H9 (cell line): Measurements from ENCODE around the gene ADGRD1. TPM values are rescaled to one million over a fixed set of nuclear protein-coding genes. Genes with fewer than 3 reads are reported as not detected.

Source experiments
- DNase-seq: peaks from one replicate; pipeline ENCODE4 v3.0.0-alpha.2; 2017
- H2AFZ ChIP-seq: one replicate; pipeline ENCODE4 v1.6.1; 2013; ENCODE audit warnings: mild to moderate bottlenecking, low read length, control low read depth, moderate library complexity
- H2AK5ac ChIP-seq: 2 replicates; pipeline ENCODE4 v1.6.1; 2013; ENCODE audit warnings: low read length, control low read depth, mixed read lengths; ENCODE audit not compliant: insufficient read length
- H2BK120ac ChIP-seq: one replicate; pipeline ENCODE4 v1.6.1; 2013; ENCODE audit warnings: low read depth, mild to moderate bottlenecking, low read length, control low read depth, inconsistent platforms; ENCODE audit not compliant: poor library complexity, severe bottlenecking
- H2BK12ac ChIP-seq: 2 replicates; pipeline ENCODE4 v1.6.1; 2013; ENCODE audit warnings: low read length, control low read depth, mixed read lengths, low read depth; ENCODE audit not compliant: insufficient read length
- H2BK15ac ChIP-seq: 2 replicates; pipeline ENCODE4 v1.6.1; 2013; ENCODE audit warnings: low read depth, low read length, control low read depth
- H2BK20ac ChIP-seq: one replicate; pipeline ENCODE4 v1.6.1; 2013; ENCODE audit warnings: low read depth, mild to moderate bottlenecking, low read length, control low read depth, inconsistent platforms; ENCODE audit not compliant: poor library complexity, severe bottlenecking
- H2BK5ac ChIP-seq: 2 replicates; pipeline ENCODE4 v1.6.1; 2013; ENCODE audit warnings: low read length, control low read depth, mixed read lengths; ENCODE audit not compliant: insufficient read length
- H3K14ac ChIP-seq: 2 replicates; pipeline ENCODE4 v1.6.1; 2013; ENCODE audit warnings: low read length, control low read depth; ENCODE audit not compliant: insufficient read depth
- H3K18ac ChIP-seq: 2 replicates; pipeline ENCODE4 v1.6.1; 2013; ENCODE audit warnings: low read depth, mild to moderate bottlenecking, mixed read lengths, low read length, control low read depth; ENCODE audit not compliant: insufficient read length
- H3K23ac ChIP-seq: 2 replicates; pipeline ENCODE4 v1.6.1; 2013; ENCODE audit warnings: low read length, control low read depth, mixed read lengths, low read depth; ENCODE audit not compliant: insufficient read length
- H3K23me2 ChIP-seq: 2 replicates; pipeline ENCODE4 v1.6.1; 2013; ENCODE audit warnings: low read depth, mild to moderate bottlenecking, mixed read lengths, low read length, control low read depth; ENCODE audit not compliant: insufficient read length, poor library complexity, severe bottlenecking
- H3K27ac ChIP-seq: 2 replicates; pipeline ENCODE4 v1.5.1; 2013; ENCODE audit warnings: low read length, control low read depth, mixed read lengths, low read depth; ENCODE audit not compliant: insufficient read length
- H3K27me3 ChIP-seq: 2 replicates; pipeline ENCODE4 v1.6.1; 2013; ENCODE audit warnings: low read length, control low read depth, inconsistent platforms; ENCODE audit not compliant: insufficient read depth
- H3K4ac ChIP-seq: 2 replicates; pipeline ENCODE4 v1.6.1; 2013; ENCODE audit warnings: low read depth, mild to moderate bottlenecking, control low read depth, inconsistent platforms, low read length, moderate library complexity
- H3K4me1 ChIP-seq: 2 replicates; pipeline ENCODE4 v1.6.1; 2013; ENCODE audit warnings: low read length, control low read depth, inconsistent platforms; ENCODE audit not compliant: insufficient read depth
- H3K4me2 ChIP-seq: 2 replicates; pipeline ENCODE4 v1.6.1; 2013; ENCODE audit warnings: low read length, control low read depth, mixed read lengths; ENCODE audit not compliant: insufficient read length, insufficient read depth
- H3K56ac ChIP-seq: 2 replicates; pipeline ENCODE4 v1.6.1; 2013; ENCODE audit warnings: low read depth, mild to moderate bottlenecking, mixed read lengths, low read length, control low read depth; ENCODE audit not compliant: insufficient read length
- H3K79me1 ChIP-seq: 2 replicates; pipeline ENCODE4 v1.6.1; 2013; ENCODE audit warnings: low read depth, mild to moderate bottlenecking, moderate library complexity, low read length, control low read depth, inconsistent platforms; ENCODE audit not compliant: insufficient read depth, poor library complexity, severe bottlenecking
- H3K79me2 ChIP-seq: 2 replicates; pipeline ENCODE4 v1.6.1; 2013; ENCODE audit warnings: low read length, control low read depth, inconsistent platforms; ENCODE audit not compliant: insufficient read depth
- H3K9ac ChIP-seq: 2 replicates; pipeline ENCODE4 v1.6.1; 2013; ENCODE audit warnings: low read length, control low read depth, mixed read lengths; ENCODE audit not compliant: insufficient read length; ENCODE audit errors: extremely low read depth
- H3K9me3 ChIP-seq: one replicate; pipeline ENCODE4 v1.6.1; 2013; ENCODE audit warnings: low read depth, low read length, inconsistent platforms; ENCODE audit not compliant: control insufficient read depth
- H3T11ph ChIP-seq: one replicate; pipeline ENCODE4 v1.6.1; 2013; ENCODE audit warnings: mild to moderate bottlenecking, low read length, control low read depth, inconsistent platforms
- H4K20me1 ChIP-seq: one replicate; pipeline ENCODE4 v1.6.1; 2013; ENCODE audit not compliant: control insufficient read depth, insufficient read length, insufficient read depth
- H4K5ac ChIP-seq: 2 replicates; pipeline ENCODE4 v1.6.1; 2013; ENCODE audit warnings: low read depth, mild to moderate bottlenecking, mixed read lengths, low read length, control low read depth; ENCODE audit not compliant: insufficient read length
- H4K8ac ChIP-seq: replicated peaks from 2 replicates; pipeline ENCODE4 v1.6.1; 2013; ENCODE audit warnings: low read length, control low read depth, mixed read lengths, low read depth; ENCODE audit not compliant: insufficient read length
- H4K91ac ChIP-seq: 2 replicates; pipeline ENCODE4 v1.6.1; 2013; ENCODE audit warnings: low read depth, mild to moderate bottlenecking, moderate library complexity, mixed read lengths, low read length, control low read depth; ENCODE audit not compliant: insufficient read length
- H3K27ac Mint-ChIP-seq, 3 experiments: 2 replicates in 2 of 3; 3 replicates in 1 of 3; pipeline ENCODE4 v1.8.0; 2020 to 2021; ENCODE audit warnings: mixed read lengths in 3 of 3, mild to moderate bottlenecking in 1 of 3, moderate library complexity in 1 of 3
- H3K27me3 Mint-ChIP-seq: 2 replicates; pipeline ENCODE4 v1.8.0; 2021; ENCODE audit warnings: low read depth, mild to moderate bottlenecking, moderate library complexity, mixed read lengths
- H3K36me3 Mint-ChIP-seq, 3 experiments: 2 replicates in 2 of 3; 3 replicates in 1 of 3; pipeline ENCODE4 v1.8.0; 2020 to 2021; ENCODE audit warnings: low read depth in 3 of 3, mixed read lengths in 3 of 3; ENCODE audit not compliant: insufficient read depth in 1 of 3
- H3K4me1 Mint-ChIP-seq, 2 experiments: 2 replicates each; pipeline ENCODE4 v1.8.0; 2020; ENCODE audit warnings: mixed read lengths in 2 of 2
- H3K4me3 Mint-ChIP-seq, 2 experiments: 2 replicates in 1 of 2; 3 replicates in 1 of 2; pipeline ENCODE4 v1.8.0; 2020 to 2021; ENCODE audit warnings: mild to moderate bottlenecking in 2 of 2, mixed read lengths in 2 of 2, moderate library complexity in 1 of 2
- H3K9me3 Mint-ChIP-seq, 2 experiments: 2 replicates in 1 of 2; 3 replicates in 1 of 2; pipeline ENCODE4 v1.8.0; 2020; ENCODE audit warnings: mild to moderate bottlenecking in 2 of 2, mixed read lengths in 2 of 2, moderate library complexity in 1 of 2
- total RNA-seq: library from RNA; stranded (reverse); gene quantifications from 2 replicates; pipeline ENCODE4 v1.2.1, GENCODE V29; 2021
- TF ChIP-seq, protein P1 (sequence below): fragments of 200-600 bp; sonication (generic); conservative IDR thresholded peaks from 3 replicates; pipeline ENCODE4 v1.8.0; 2021; ENCODE audit warnings: antibody characterized with exemption, mild to moderate bottlenecking

The ADGRD1 gene
- total RNA-seq, 1 experiment from 2014 or later, result 0.52 TPM

DNA sequence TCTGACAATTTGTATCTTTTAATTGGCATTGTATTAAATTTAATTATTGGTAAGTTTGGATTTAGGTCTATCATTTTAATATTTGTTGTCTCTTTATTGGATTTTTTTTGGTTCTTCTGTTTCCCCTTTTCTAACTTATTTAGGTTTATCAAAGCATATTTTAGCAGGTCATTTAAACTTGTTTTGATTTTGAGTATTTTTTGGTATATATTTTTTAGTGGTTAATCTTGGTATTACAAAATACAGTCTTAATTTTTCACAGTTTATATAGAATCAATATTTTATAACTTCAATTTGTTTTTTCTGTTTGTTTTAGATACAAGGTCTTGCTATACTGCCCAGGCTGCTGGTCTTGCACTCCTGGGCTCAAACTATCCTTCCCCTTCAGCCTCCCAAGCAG is 15.5 kb upstream of the ADGRD1 start:
- no peak overlapping the region for H3K9ac ChIP-seq
- no peaks in the 10 kb centered on the region for H3K9me3 ChIP-seq
- H3K23me2 ChIP-seq, result no peaks in the 10 kb centered on the region
- no peak overlapping the region for H3K14ac ChIP-seq
- Mint-ChIP-seq H3K27me3 (peaks cover 6% of the 10 kb centered on the region), H3K4me1 (peaks cover 2% of the 10 kb centered on the region in 2 experiments; a peak in 1 of 4 replicates), H3K4me3 (no peak overlapping the region), H3K36me3 (peaks cover 0 to 9% (median 3%) of the 10 kb centered on the region in 3 experiments; a peak in 4 of 7 replicates), H3K27ac (no peak overlapping the region), H3K9me3 (peaks cover 18 to 32% of the 10 kb centered on the region in 2 experiments)
- H3T11ph ChIP-seq, result no peak overlapping the region
- DNase-seq, result no peak
- H4K91ac ChIP-seq, result no peak overlapping the region
- H3K56ac ChIP-seq, result no peak overlapping the region
- no peak overlapping the region for H2BK120ac ChIP-seq
- no peak overlapping the region for H3K4ac ChIP-seq
- no peak overlapping the region for H2AK5ac ChIP-seq
- H3K79me2 ChIP-seq, result no peaks in the 10 kb centered on the region
- H3K79me1 ChIP-seq, result no peaks in the 10 kb centered on the region
- H3K18ac ChIP-seq, result no peak overlapping the region
- no peak overlapping the region for H3K23ac ChIP-seq
- no peak overlapping the region for H2BK5ac ChIP-seq
- no peak overlapping the region for H2BK15ac ChIP-seq
- no peaks in the 10 kb centered on the region for H3K4me1 ChIP-seq
- H3K27me3 ChIP-seq, result no peaks in the 10 kb centered on the region
- H4K20me1 ChIP-seq, result no peaks in the 10 kb centered on the region
- H3K4me2 ChIP-seq, result no peak overlapping the region
- no peak overlapping the region for H2BK20ac ChIP-seq
- H4K8ac ChIP-seq, result no peak overlapping the region
- TF ChIP-seq, protein P1, sequence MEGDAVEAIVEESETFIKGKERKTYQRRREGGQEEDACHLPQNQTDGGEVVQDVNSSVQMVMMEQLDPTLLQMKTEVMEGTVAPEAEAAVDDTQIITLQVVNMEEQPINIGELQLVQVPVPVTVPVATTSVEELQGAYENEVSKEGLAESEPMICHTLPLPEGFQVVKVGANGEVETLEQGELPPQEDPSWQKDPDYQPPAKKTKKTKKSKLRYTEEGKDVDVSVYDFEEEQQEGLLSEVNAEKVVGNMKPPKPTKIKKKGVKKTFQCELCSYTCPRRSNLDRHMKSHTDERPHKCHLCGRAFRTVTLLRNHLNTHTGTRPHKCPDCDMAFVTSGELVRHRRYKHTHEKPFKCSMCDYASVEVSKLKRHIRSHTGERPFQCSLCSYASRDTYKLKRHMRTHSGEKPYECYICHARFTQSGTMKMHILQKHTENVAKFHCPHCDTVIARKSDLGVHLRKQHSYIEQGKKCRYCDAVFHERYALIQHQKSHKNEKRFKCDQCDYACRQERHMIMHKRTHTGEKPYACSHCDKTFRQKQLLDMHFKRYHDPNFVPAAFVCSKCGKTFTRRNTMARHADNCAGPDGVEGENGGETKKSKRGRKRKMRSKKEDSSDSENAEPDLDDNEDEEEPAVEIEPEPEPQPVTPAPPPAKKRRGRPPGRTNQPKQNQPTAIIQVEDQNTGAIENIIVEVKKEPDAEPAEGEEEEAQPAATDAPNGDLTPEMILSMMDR, result no peak
- no peak overlapping the region for H2BK12ac ChIP-seq
- H3K27ac ChIP-seq, result no peak overlapping the region
- H2AFZ ChIP-seq, result no peak overlapping the region
- no peak overlapping the region for H4K5ac ChIP-seq
